ENCODE results near the gene WDR26.
"Not testable (repeated sequence)": the region's sequence is repeated elsewhere in the genome, so short reads cannot be mapped to it uniquely, and the experiment has no call there.

Gene WDR26

GRCh38 chr1:224426869-224427268 lies 7.7 kb downstream of the WDR26 start:
- not testable (repeated sequence) for H3K14ac ChIP-seq (ENCODE audit: low read length in 2 of 2); H3K27me3 ChIP-seq (ENCODE audit: control insufficient read depth in 1 of 2, insufficient read depth in 1 of 2, low read length in 2 of 2); H3K4me2 ChIP-seq (ENCODE audit: low read length, poor library complexity, severe bottlenecking); H2AFZ ChIP-seq (ENCODE audit: low read depth, low read length); H2AK5ac ChIP-seq (ENCODE audit: low read length, severe bottlenecking); H3K9me3 ChIP-seq (ENCODE audit: control insufficient read depth, low read length); H2BK120ac ChIP-seq (ENCODE audit: low read depth, low read length); H4K8ac ChIP-seq (ENCODE audit: low read length); H3K4ac ChIP-seq (ENCODE audit: low read depth in 1 of 2, low read length in 2 of 2); H3K27ac ChIP-seq (ENCODE audit: low read length, poor library complexity, severe bottlenecking); H2BK15ac ChIP-seq (ENCODE audit: low read depth, poor library complexity, severe bottlenecking); H3K4me1 ChIP-seq (ENCODE audit: control insufficient read depth, insufficient read depth, low read depth, low read length); H2BK12ac ChIP-seq (ENCODE audit: low read length in 2 of 2); H3K79me1 ChIP-seq (replicated peaks; ENCODE audit: low read length, poor library complexity, severe bottlenecking); DNase-seq; H4K91ac ChIP-seq (ENCODE audit: low read length); H3K23ac ChIP-seq (ENCODE audit: low read length in 2 of 2); H2BK5ac ChIP-seq (ENCODE audit: low read depth, low read length, poor library complexity, severe bottlenecking); H3K18ac ChIP-seq (ENCODE audit: low read depth in 1 of 2, low read length in 2 of 2); H3K4me3 ChIP-seq (ENCODE audit: insufficient read depth in 1 of 2, low read depth in 1 of 2, low read length in 2 of 2)
- 100% methylated on average over 2 of the region's 8 CpGs for WGBS
- H3K36me3 ChIP-seq (ENCODE audit: control insufficient read depth in 1 of 2, insufficient read depth in 2 of 2, low read depth in 1 of 2, low read length in 2 of 2): peaks cover 20 to 86% of the 10 kb centered on the region in 2 experiments
- peak overlapping the region; percentile 70 for H3K9ac ChIP-seq (ENCODE audit: low read length)

- Histone ChIP-seq H3K79me1 (replicated peaks; ENCODE audit: low read length, poor library complexity, severe bottlenecking) (peaks cover 18% of the 10 kb centered on the region), H3K9ac (ENCODE audit: low read length) (peak overlapping the region; percentile 16), H2BK15ac (ENCODE audit: low read depth, poor library complexity, severe bottlenecking) (no peak overlapping the region), H3K4me2 (ENCODE audit: low read length, poor library complexity, severe bottlenecking) (no peak overlapping the region), H2BK120ac (ENCODE audit: low read depth, low read length) (no peak overlapping the region), H2BK12ac (ENCODE audit: low read length in 2 of 2) (no peak overlapping the region), H3K4me1 (ENCODE audit: control insufficient read depth, insufficient read depth, low read depth, low read length) (no peaks in the 10 kb centered on the region), H3K36me3 (ENCODE audit: control insufficient read depth in 1 of 2, insufficient read depth in 2 of 2, low read depth in 1 of 2, low read length in 2 of 2) (peaks cover 24 to 92% of the 10 kb centered on the region in 2 experiments), H4K91ac (ENCODE audit: low read length) (no peak overlapping the region), H4K8ac (ENCODE audit: low read length) (no peak overlapping the region), H3K27me3 (ENCODE audit: control insufficient read depth in 1 of 2, insufficient read depth in 1 of 2, low read length in 2 of 2) (no peaks in the 10 kb centered on the region), H3K4ac (ENCODE audit: low read depth in 1 of 2, low read length in 2 of 2) (no peak overlapping the region), H3K18ac (ENCODE audit: low read depth in 1 of 2, low read length in 2 of 2) (no peak overlapping the region), H2AK5ac (ENCODE audit: low read length, severe bottlenecking) (no peak overlapping the region), H2AFZ (ENCODE audit: low read depth, low read length) (no peak overlapping the region), H3K9me3 (ENCODE audit: control insufficient read depth, low read length) (no peaks in the 10 kb centered on the region), H3K14ac (ENCODE audit: low read length in 2 of 2) (no peak overlapping the region), H2BK5ac (ENCODE audit: low read depth, low read length, poor library complexity, severe bottlenecking) (no peak overlapping the region), H3K27ac (ENCODE audit: low read length, poor library complexity, severe bottlenecking) (no peak overlapping the region), H3K4me3 (ENCODE audit: insufficient read depth in 1 of 2, low read depth in 1 of 2, low read length in 2 of 2) (no peak overlapping the region), H3K23ac (ENCODE audit: low read length in 2 of 2) (no peak overlapping the region)
- 95% methylated on average over 3 of the region's 6 CpGs for WGBS
- no peak for DNase-seq
These were observed 9.2 kb downstream of the WDR26 start for GRCh38 chr1:224425279-224425884.

- Histone ChIP-seq H3K14ac (ENCODE audit: low read length in 2 of 2) (no peak overlapping the region), H3K9ac (ENCODE audit: low read length) (peak overlapping the region; percentile 45), H3K4me1 (ENCODE audit: control insufficient read depth, insufficient read depth, low read depth, low read length) (no peaks in the 10 kb centered on the region), H3K27me3 (ENCODE audit: control insufficient read depth in 1 of 2, insufficient read depth in 1 of 2, low read length in 2 of 2) (no peaks in the 10 kb centered on the region), H3K4ac (ENCODE audit: low read depth in 1 of 2, low read length in 2 of 2) (no peak overlapping the region), H3K4me2 (ENCODE audit: low read length, poor library complexity, severe bottlenecking) (no peak overlapping the region), H2BK15ac (ENCODE audit: low read depth, poor library complexity, severe bottlenecking) (no peak overlapping the region), H2AK5ac (ENCODE audit: low read length, severe bottlenecking) (no peak overlapping the region), H2BK120ac (ENCODE audit: low read depth, low read length) (no peak overlapping the region), H4K91ac (ENCODE audit: low read length) (no peak overlapping the region), H4K8ac (ENCODE audit: low read length) (no peak overlapping the region), H2AFZ (ENCODE audit: low read depth, low read length) (no peak overlapping the region), H2BK5ac (ENCODE audit: low read depth, low read length, poor library complexity, severe bottlenecking) (no peak overlapping the region), H3K18ac (ENCODE audit: low read depth in 1 of 2, low read length in 2 of 2) (no peak overlapping the region), H3K23ac (ENCODE audit: low read length in 2 of 2) (no peak overlapping the region), H3K27ac (ENCODE audit: low read length, poor library complexity, severe bottlenecking) (no peak overlapping the region), H3K9me3 (ENCODE audit: control insufficient read depth, low read length) (no peaks in the 10 kb centered on the region), H2BK12ac (ENCODE audit: low read length in 2 of 2) (no peak overlapping the region), H3K36me3 (ENCODE audit: control insufficient read depth in 1 of 2, insufficient read depth in 2 of 2, low read depth in 1 of 2, low read length in 2 of 2) (peaks cover 27 to 98% of the 10 kb centered on the region in 2 experiments), H3K4me3 (ENCODE audit: insufficient read depth in 1 of 2, low read depth in 1 of 2, low read length in 2 of 2) (no peak overlapping the region), H3K79me1 (replicated peaks; ENCODE audit: low read length, poor library complexity, severe bottlenecking) (peaks cover 25% of the 10 kb centered on the region)
- DNase-seq: no peak
These were observed 14.5 kb downstream of the WDR26 start for GRCh38 chr1:224420106-224420505.

GRCh38 chr1:224411766-224412165 lies 22.8 kb downstream of the WDR26 start:
- H3K18ac ChIP-seq (ENCODE audit: low read depth in 1 of 2, low read length in 2 of 2): no peak overlapping the region
- H3K4ac ChIP-seq (ENCODE audit: low read depth in 1 of 2, low read length in 2 of 2): no peak overlapping the region
- H3K36me3 ChIP-seq (ENCODE audit: control insufficient read depth in 1 of 2, insufficient read depth in 2 of 2, low read depth in 1 of 2, low read length in 2 of 2): peaks cover 30 to 91% of the 10 kb centered on the region in 2 experiments
- no peak overlapping the region for H2AK5ac ChIP-seq (ENCODE audit: low read length, severe bottlenecking)
- no peak overlapping the region for H2BK15ac ChIP-seq (ENCODE audit: low read depth, poor library complexity, severe bottlenecking)
- no peak overlapping the region for H2BK5ac ChIP-seq (ENCODE audit: low read depth, low read length, poor library complexity, severe bottlenecking)
- H3K4me1 ChIP-seq (ENCODE audit: control insufficient read depth, insufficient read depth, low read depth, low read length): peaks cover 2% of the 10 kb centered on the region
- no peak overlapping the region for H4K8ac ChIP-seq (ENCODE audit: low read length)
- H2AFZ ChIP-seq (ENCODE audit: low read depth, low read length): no peak overlapping the region
- H3K4me3 ChIP-seq (ENCODE audit: insufficient read depth in 1 of 2, low read depth in 1 of 2, low read length in 2 of 2): no peak overlapping the region
- no peak overlapping the region for H2BK120ac ChIP-seq (ENCODE audit: low read depth, low read length)
- H4K91ac ChIP-seq (ENCODE audit: low read length): no peak overlapping the region
- no peaks in the 10 kb centered on the region for H3K27me3 ChIP-seq (ENCODE audit: control insufficient read depth in 1 of 2, insufficient read depth in 1 of 2, low read length in 2 of 2)
- peak; percentile 34 for DNase-seq
- no peak overlapping the region for H3K4me2 ChIP-seq (ENCODE audit: low read length, poor library complexity, severe bottlenecking)
- no CpG with 5 or more reads among the region's 1 CpG for WGBS
- H3K9ac ChIP-seq (ENCODE audit: low read length): no peak overlapping the region
- H3K79me1 ChIP-seq (replicated peaks; ENCODE audit: low read length, poor library complexity, severe bottlenecking): peaks cover 8% of the 10 kb centered on the region
- H3K27ac ChIP-seq (ENCODE audit: low read length, poor library complexity, severe bottlenecking): peak overlapping the region; percentile 47
- H3K23ac ChIP-seq (ENCODE audit: low read length in 2 of 2): no peak overlapping the region
- no peaks in the 10 kb centered on the region for H3K9me3 ChIP-seq (ENCODE audit: control insufficient read depth, low read length)
- no peak overlapping the region for H3K14ac ChIP-seq (ENCODE audit: low read length in 2 of 2)
- H2BK12ac ChIP-seq (ENCODE audit: low read length in 2 of 2): no peak overlapping the region

All from mesenchymal stem cell (in vitro differentiated cells and primary cell).